Cardiac muscle cell (in vitro differentiated cells and primary cell): Measurements from ENCODE around the gene TRIM33. TPM values are rescaled to one million over a fixed set of nuclear protein-coding genes. Genes with fewer than 3 reads are reported as not detected.
"Not testable (repeated sequence)": the region's sequence is repeated elsewhere in the genome, so short reads cannot be mapped to it uniquely, and the experiment has no call there.

Experiments
- DNase-seq, 2 donors: peaks; one replicate each; pipeline versions ENCODE4 v3.0.0 to v3.0.0-alpha.2; 2010 to 2017; ENCODE audit warnings: low read depth in 1 of 2, low spot score in 1 of 2
- H3K27ac ChIP-seq: fragments of 200-600 bp; sonication (generic); 2 replicates; pipeline ENCODE4 v1.5.1; 2016
- H3K27me3 ChIP-seq: fragments of 200-600 bp; sonication (generic); 2 replicates; pipeline ENCODE4 v1.6.0; 2016; ENCODE audit warnings: control low read depth
- H3K36me3 ChIP-seq: fragments of 200-600 bp; sonication (generic); 2 replicates; pipeline ENCODE4 v1.5.1; 2016; ENCODE audit warnings: control low read depth
- H3K4me1 ChIP-seq: fragments of 200-600 bp; sonication (generic); 2 replicates; pipeline ENCODE4 v1.8.1; 2017; ENCODE audit warnings: low read depth, mild to moderate bottlenecking, mixed run types
- H3K4me3 ChIP-seq: fragments of 200-600 bp; sonication (generic); 2 replicates; pipeline ENCODE4 v1.5.1; 2016; ENCODE audit warnings: mild to moderate bottlenecking
- H3K9me3 ChIP-seq: fragments of 200-600 bp; sonication (generic); 2 replicates; pipeline ENCODE4 v1.5.1; 2017; ENCODE audit warnings: low read depth, mild to moderate bottlenecking, control low read depth
- polyA plus RNA-seq: library from polyadenylated mRNA; unstranded; fragments of >200 nt; fragmentation: Nextera tagmentation; extraction: Ambion mirVana; gene quantifications from 2 replicates; pipeline ENCODE4 v1.2.1, GENCODE V29; 2016
- total RNA-seq: library from RNA; depleted of rRNA; stranded (reverse); fragments of >200 nt; gene quantifications from 2 replicates; pipeline ENCODE4 v1.2.3, GENCODE V29; 2016
- TF ChIP-seq, protein P1 (sequence below): IDR thresholded peaks from 2 replicates; pipeline ENCODE4 v1.5.1; 2012; ENCODE audit warnings: low read depth, mild to moderate bottlenecking, low read length

Gene TRIM33
- total and polyA plus RNA-seq, 2 experiments from 2014 or later: 32.2 to 40.8 TPM

DNA sequence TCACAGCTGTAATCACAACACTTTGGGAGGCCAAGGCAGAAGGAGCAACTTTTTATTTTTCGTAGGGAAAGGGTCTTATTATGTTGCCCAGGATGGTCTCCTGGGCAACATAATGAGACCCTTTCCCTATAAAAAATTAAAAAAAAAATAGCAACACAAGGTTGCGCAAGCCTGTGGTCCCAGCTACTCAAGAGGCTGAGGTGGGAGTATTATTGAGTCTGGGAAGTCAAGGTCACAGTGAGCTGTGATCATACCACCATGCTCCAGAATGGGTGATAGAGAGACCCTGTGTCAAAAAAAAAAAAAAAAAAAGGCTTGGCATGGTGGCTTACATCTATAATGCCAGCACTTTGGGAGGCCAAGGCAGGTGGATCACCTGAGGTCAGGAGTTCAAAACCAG, 131.6 kb downstream of the TRIM33 start:
- H3K4me3 ChIP-seq: no peak overlapping the region
- TF ChIP-seq, protein P1, sequence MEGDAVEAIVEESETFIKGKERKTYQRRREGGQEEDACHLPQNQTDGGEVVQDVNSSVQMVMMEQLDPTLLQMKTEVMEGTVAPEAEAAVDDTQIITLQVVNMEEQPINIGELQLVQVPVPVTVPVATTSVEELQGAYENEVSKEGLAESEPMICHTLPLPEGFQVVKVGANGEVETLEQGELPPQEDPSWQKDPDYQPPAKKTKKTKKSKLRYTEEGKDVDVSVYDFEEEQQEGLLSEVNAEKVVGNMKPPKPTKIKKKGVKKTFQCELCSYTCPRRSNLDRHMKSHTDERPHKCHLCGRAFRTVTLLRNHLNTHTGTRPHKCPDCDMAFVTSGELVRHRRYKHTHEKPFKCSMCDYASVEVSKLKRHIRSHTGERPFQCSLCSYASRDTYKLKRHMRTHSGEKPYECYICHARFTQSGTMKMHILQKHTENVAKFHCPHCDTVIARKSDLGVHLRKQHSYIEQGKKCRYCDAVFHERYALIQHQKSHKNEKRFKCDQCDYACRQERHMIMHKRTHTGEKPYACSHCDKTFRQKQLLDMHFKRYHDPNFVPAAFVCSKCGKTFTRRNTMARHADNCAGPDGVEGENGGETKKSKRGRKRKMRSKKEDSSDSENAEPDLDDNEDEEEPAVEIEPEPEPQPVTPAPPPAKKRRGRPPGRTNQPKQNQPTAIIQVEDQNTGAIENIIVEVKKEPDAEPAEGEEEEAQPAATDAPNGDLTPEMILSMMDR: no peak
- no peaks in the 10 kb centered on the region for H3K36me3 ChIP-seq
- no peaks in the 10 kb centered on the region for H3K27me3 ChIP-seq
- peaks cover 10% of the 10 kb centered on the region for H3K4me1 ChIP-seq
- DNase-seq: no peak
- no peak overlapping the region for H3K27ac ChIP-seq
- H3K9me3 ChIP-seq: no peaks in the 10 kb centered on the region

DNA sequence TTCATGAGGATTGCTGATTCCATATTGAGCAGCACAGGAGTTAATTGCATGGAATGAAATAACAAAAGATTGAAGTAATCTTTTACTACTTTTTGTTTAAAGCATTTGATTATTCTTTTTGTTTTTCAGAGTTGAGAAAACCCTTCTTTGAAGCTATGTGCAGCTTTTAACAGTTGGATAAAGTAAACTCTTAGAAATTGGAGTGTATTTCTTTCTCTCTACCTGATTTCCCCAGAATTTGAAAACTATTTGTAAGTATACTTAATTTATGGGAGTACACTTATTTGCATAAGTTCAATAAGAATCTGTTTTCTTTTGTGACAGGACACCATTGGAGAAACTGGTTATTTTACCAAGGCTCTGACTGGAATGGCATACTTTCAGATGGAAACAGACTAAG, 133.6 kb downstream of the TRIM33 start:
- TF ChIP-seq, protein P1: no peak
- H3K9me3 ChIP-seq: no peaks in the 10 kb centered on the region
- H3K27me3 ChIP-seq: no peaks in the 10 kb centered on the region
- peaks cover 10% of the 10 kb centered on the region for H3K4me1 ChIP-seq
- H3K27ac ChIP-seq: no peak overlapping the region
- DNase-seq: no peak
- H3K36me3 ChIP-seq: no peaks in the 10 kb centered on the region
- H3K4me3 ChIP-seq: no peak overlapping the region

DNA sequence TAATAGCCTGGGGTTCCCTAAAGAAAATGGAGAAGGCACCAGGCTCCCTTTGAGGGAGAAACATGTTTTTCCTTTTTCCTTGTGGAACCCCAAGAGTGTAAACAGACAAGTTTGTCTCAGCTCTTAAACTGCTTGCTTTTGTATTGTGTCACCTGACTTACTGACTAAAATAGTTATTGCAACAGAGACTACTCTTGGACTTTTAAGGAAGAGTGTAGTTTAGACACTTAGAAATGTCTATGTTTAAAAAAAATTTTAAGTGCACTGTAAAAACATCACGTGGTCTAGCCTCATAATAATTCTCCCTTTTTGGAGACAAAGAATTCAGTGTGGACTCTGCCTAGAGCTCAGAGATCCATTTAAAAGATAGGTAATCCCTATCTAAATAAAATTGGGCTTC, 141.1 kb downstream of the TRIM33 start:
- Histone ChIP-seq H3K27me3 (no peaks in the 10 kb centered on the region), H3K4me3 (no peak overlapping the region), H3K4me1 (peaks cover 9% of the 10 kb centered on the region), H3K36me3 (no peaks in the 10 kb centered on the region), H3K9me3 (no peaks in the 10 kb centered on the region), H3K27ac (no peak overlapping the region)
- DNase-seq: peak in 1 of 2 donors; percentile 5
- TF ChIP-seq, protein P1: no peak

DNA sequence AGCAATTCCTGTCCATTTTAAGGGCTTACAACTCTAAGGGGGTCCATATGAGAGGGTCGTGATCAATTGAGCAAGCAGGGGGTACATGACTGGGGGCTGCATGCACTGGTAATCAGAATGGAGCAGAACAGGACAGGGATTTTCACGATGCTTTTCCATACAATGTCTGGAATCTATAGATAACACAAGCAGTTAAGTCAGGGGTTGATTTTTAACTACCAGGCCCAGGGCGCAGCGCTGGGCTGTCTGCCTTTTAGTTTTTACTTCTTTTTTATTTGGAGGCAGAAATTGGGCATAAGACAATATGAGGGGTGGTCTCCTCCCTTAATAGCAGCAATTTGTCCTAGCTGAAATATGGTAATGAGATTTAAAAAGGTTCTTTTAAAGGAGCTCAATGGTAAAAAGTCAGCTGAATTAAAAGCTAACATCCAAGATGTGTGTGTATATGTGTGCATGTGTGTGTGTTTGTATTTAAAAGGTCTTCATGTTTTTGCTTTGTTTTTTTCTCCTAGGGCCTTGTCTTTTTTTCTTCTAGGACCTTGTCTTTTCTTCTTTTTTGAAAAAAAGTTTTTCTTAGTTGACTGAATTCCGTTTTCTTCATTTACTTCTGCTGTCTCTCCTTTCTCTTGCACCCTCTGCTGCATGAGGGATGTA, 141.6 kb downstream of the TRIM33 start:
- not testable (repeated sequence) for DNase-seq, H3K36me3 ChIP-seq, H3K27ac ChIP-seq, H3K27me3 ChIP-seq, H3K4me3 ChIP-seq, H3K9me3 ChIP-seq, H3K4me1 ChIP-seq

DNA sequence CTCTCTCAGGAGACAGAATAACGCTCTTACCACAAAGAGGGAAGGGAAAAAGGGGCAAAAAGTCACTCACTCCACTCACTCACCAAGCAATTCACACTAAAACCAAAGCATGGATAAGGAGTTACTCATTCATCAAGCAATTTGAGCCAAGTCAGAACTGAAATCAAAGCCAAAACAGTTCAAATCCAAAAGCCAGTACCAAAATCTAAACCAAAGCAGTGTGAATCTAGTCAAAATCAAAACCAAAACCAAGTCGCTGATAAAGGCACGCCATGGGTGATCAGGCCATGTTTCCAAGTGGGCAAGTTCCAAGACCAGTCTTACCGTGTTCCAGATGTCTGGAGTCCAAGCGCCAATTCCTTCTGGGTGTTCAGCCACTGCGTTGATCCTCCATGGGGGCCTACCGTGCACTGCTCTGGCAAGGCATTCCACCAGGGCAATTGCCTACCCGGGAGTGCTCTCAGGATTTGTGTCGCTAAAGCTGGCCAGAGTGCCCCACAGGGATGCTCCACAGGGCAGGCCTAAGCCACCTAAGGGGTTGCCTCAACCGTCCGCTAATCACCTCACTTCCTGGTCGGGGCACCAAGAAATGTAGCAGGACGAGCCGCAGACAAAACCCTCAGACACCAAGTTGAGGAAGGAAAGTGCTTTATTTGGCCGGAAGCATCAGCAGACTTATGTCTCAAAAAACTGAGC, 142.3 kb downstream of the TRIM33 start:
- Histone ChIP-seq H3K4me3 (no peak overlapping the region), H3K27ac (no peak overlapping the region), H3K4me1 (peaks cover 9% of the 10 kb centered on the region), H3K9me3 (no peaks in the 10 kb centered on the region), H3K27me3 (no peaks in the 10 kb centered on the region), H3K36me3 (no peaks in the 10 kb centered on the region)
- TF ChIP-seq, protein P1: no peak
- DNase-seq: no peak

DNA sequence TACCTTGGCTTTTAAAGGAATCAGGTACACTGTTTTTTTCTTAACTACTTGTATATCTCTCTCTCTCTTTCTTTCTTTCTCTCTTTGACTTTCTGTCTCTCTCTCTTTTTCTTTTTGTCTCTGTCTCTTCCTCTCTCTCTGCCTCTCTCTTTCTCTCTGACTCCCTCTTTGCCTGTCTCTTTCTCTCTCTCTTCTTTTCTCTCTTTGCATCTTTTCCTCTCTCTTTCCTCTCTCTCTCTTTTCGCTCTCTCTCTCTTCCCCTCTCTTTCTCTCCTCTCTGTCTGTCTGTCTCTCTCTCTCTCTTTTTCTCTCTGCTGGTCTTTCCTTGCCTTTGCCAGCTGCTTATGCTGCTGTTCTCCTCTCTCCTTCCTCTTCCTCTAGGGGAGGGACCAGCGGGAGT, 143.2 kb downstream of the TRIM33 start:
- H3K27me3 ChIP-seq: no peaks in the 10 kb centered on the region
- no peaks in the 10 kb centered on the region for H3K36me3 ChIP-seq
- TF ChIP-seq, protein P1: no peak

DNA sequence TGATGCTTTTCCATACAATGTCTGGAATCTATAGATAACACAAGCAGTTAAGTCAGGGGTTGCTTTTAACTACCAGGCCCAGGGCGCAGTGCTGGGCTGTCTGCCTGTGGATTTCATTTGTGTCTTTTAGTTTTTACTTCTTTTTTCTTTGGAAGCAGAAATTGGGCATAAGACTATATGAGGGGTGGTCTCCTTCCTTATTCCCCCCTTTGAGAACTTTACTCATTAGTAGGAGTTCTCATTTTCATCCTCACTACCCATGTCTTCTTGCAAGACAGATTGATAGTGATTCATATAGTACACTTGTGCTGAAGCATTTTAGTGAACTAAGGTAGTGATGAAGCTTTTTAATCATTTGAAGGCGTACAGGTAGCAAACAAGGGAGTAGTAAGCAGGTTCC, 147.8 kb downstream of the TRIM33 start:
- not testable (repeated sequence) for H3K36me3 ChIP-seq, H3K27me3 ChIP-seq, H3K9me3 ChIP-seq, DNase-seq, H3K27ac ChIP-seq, H3K4me1 ChIP-seq, H3K4me3 ChIP-seq

More for the DNA sequence above, 143.2 kb downstream of the TRIM33 start:
- DNase-seq: no peak
- peaks cover 9% of the 10 kb centered on the region for H3K4me1 ChIP-seq
- no peaks in the 10 kb centered on the region for H3K9me3 ChIP-seq
- H3K27ac ChIP-seq: no peak overlapping the region
- no peak overlapping the region for H3K4me3 ChIP-seq
